OCI-LY1 (cell line): Measurements from ENCODE around the gene GABRG3.

Experiments used
- CTCF ChIP-seq: fragments of 200-600 bp; sonication (generic), shearing (Covaris generic); IDR thresholded peaks from 2 replicates; pipeline ENCODE4 v1.5.1; 2017; ENCODE audit warnings: mild to moderate bottlenecking, antibody characterized with exemption, low read length, moderate library complexity, mixed read lengths
- EZH2 ChIP-seq: fragments of 200-600 bp; sonication (generic), shearing (Covaris generic); IDR thresholded peaks from 2 replicates; pipeline ENCODE4 v1.8.0; 2017; ENCODE audit warnings: borderline replicate concordance, mixed run types, mild to moderate bottlenecking, antibody characterized with exemption, low read length, moderate library complexity, mixed read lengths

- TF ChIP-seq CTCF (no peak), EZH2 (no peak)
These were observed 16.6 kb upstream of the GABRG3 start for GRCh38 chr15:26954403-26954802.
